Measurements from ENCODE around the gene UBQLN4.

Gene UBQLN4

GRCh38 chr1:156009404-156009803, 44.2 kb downstream of the UBQLN4 start:
- no peak for DNase-seq

DNA sequence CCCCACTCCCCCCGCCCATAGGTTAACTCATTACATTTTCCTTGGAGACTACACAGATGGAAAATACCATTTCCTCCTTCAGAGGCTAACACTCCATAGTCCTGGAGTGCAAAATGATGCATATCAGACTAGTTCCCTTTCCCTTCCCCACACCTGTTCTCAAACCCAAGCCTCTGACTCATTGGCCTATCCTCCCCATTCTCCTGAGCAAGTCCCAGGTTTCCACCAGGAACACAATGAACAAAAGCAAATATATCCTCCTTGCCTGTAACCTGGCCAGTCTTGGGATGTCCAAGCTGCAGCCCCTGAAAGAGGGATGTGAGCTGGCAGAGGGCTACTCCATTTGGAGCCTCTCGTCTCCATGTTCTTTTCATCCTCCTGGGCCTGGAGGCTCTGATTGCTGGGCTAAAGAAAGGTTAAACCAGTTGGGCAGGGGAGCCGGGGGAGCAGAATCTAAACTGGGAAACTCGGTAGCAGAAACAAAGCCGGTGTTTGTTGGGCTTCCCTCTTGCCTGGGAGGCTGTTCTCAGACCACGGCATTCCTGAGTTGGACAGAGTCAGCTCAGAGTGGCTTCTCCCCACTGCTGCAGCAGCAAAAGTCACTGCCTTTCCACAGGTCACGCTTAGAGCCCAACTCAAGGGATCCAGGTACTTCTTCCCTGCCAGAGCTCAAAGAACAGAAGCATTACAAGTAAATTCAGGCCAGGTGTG, 46.8 kb downstream of the UBQLN4 start:
- no peak for DNase-seq

DNA sequence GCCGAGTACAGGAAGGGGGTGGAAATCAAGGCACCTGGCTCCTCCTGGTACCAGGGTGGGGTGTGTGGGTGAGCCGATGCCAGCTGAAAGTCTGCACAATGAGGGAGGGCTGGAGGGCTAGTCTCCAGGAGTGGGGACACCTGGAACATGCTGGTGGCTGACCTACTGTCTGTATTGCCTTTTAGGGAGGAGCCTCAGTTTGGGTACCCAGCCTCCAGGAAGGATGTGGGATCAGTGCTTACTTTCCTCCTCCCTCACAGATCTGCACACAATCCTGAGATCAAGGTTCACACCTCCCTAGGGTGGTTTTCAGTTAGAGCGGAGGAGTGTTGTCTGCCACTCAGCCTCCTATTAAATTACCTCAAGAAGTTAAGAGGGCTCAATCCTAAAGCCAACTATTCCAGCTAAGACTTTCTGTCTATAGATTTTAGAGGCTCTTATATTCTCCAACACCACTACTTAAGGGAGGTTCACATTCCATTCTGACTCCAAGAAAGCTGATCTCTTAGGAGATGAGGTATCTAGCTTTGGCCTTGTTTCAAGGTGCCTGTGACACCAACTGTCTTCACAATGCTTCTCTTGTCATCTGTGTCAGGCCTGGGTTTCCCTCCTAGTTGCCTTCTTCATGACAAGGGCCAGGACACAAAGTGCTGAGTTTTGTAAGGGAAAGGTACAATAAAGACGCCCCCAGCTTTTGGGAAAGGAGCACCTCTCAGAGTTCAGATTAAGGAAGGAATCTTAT, 48.6 kb downstream of the UBQLN4 start:
- DNase-seq, result peak; percentile 39

- DNase-seq, result no peak
Observed at GRCh38 chr1:156003923-156004188, 49.7 kb downstream of the UBQLN4 start.

DNA sequence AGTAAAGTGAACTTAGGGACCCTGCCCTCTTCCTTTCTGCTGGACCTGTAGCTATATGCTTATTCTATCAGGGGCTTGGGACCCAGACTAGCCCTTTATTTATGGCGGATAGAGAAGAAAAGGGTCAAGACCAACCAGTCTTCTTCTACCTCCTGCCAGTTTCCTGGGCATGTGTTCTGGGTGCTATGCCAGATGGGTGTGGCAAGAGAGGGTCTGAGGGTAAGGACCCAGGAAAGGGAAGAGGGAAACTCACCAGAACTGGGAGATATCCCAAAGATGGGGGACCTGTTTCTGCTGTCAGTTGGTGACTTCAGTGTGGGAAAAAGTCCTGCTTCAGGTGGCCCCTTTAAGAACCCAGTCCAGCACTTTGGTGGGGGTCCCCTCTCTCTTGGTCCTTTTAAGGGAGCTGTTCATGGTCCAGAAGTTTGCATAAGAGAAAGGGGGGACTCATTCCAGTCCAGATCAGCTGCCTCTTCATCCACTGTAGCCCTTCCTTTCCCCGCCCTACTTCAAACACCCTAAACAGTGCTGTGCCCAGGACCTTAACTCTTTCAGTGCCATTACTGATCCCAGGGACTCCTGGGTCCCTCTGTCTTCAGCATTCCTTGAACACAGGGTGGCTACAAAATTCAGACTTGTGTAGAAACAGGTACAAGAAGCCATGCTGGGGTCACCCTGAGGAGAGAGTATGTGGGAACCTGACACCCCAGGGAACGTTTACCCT, 51.2 kb downstream of the UBQLN4 start:
- DNase-seq, result no peak

DNA sequence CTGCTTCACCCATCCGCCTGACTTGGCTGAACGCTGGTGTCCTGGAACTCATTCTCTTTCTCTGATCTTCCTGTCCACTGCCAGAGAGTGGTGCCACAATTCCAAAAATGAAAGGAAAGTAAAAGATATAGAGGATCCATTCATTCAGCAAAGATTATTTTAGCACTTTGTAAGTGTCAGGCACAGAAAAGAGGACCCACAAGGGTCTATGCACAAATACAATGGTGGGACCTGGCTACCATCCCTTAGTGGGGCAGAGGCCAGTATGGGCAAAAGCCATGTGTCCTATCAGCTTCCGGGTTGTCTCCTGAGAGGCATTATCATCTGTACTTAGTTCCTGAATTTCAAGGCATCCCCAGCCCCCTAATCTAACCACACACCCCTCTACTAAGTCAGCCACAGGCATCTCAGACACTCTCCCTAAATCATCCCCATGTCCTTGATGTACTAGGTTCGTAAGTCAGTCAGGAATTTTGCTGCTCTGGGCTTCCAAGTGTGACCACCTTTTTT, 51.9 kb downstream of the UBQLN4 start:
- no peak for DNase-seq

DNA sequence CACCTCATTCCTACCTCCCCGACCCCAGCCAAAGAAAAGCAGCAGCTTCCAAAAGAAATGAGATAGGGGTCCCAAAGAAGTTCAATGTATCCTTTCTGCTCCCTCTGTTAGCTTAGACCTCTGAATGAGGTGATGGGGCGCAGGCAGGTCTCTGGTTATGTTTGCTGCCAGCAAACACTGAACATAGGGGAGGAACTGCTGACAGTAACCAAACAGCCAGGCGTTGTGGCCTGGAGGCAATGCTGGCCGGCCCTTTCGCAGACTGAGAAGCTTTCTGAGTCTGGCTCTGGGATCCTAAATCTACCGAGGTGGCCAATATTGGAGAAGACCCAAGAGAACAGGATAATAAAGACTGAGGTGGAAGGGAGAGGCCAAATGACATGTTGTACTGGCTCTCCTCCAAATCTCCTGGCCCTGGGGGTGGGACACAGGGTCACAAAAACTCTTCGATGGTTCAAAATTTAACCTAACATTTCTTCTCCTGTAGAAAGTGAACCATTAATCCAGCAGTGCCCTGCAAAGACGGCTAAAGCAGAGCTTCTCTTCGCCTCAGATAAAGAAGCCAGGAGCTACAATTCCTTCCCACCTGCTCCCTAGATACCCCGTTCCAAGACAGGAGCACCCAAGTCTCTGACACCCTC, 52.5 kb downstream of the UBQLN4 start:
- no peak for DNase-seq

- no peak for DNase-seq
Observed at GRCh38 chr1:155999964-156000363, 53.6 kb downstream of the UBQLN4 start.

DNA sequence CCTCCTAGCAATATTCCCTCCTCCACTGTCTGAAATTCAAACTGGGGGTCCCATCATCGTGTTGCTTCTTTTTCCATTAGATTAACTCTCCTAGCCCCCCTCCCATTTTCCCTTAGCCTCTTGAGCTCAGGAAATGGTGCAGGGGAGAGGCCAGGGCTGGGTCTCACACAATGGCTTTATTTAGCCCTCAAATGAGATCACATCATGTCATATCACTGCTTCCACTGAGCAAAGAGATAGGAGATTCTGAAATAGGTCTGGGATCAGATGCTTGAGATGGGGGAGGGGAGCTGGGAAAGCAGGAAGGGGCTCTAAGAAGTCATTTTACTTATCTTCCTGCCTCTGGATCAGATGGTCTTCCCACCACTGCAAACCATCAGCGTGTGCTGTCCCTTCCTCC, 57.4 kb downstream of the UBQLN4 start:
- no peak for DNase-seq

- DNase-seq, result no peak
Observed at GRCh38 chr1:155993595-155993994, 60.0 kb downstream of the UBQLN4 start.

GRCh38 chr1:155990005-155990739, 63.4 kb downstream of the UBQLN4 start:
- DNase-seq, result no peak

GRCh38 chr1:155989242-155990004, 64.2 kb downstream of the UBQLN4 start:
- peak; percentile 82 for DNase-seq
